GM19438 (cell line): ENCODE results near the gene POLR2F.

Source experiments
- ATAC-seq: cut with Tn5 transposase; IDR thresholded peaks from one replicate; pipeline ENCODE4 v1.9.1; 2021; ENCODE audit warnings: low read depth; ENCODE audit not compliant: unreplicated experiment

Gene POLR2F

GRCh38 chr22:37953437-37954179 is at the start of gene POLR2F, which contains the start of gene C22orf23:
Gene POLR2F (plus strand): TSS chr22:37953699. CDS start chr22:37953788, 89 bp downstream.
Gene C22orf23 (minus strand): TSS chr22:37953601. CDS start chr22:37953149, 452 bp downstream.
- ATAC-seq: peak; percentile 83

GRCh38 chr22:37904572-37905533 is 48.6 kb upstream of the POLR2F start:
- no peak for ATAC-seq

- peak; percentile 67 for ATAC-seq
Measured at GRCh38 chr22:37905534-37906363, 47.8 kb upstream of the POLR2F start, which contains the start of gene MICALL1. Gene MICALL1 (plus strand): TSS chr22:37906297. CDS start chr22:37906423, 126 bp downstream.

- peak; percentile 40 for ATAC-seq
Measured at GRCh38 chr22:37906364-37907008, 47.0 kb upstream of the POLR2F start.

- ATAC-seq: no peak
Measured at GRCh38 chr22:37907036-37907954, 46.2 kb upstream of the POLR2F start.

GRCh38 chr22:37909766-37910165 is 43.7 kb upstream of the POLR2F start:
- no peak for ATAC-seq

- ATAC-seq: no peak
Measured at GRCh38 chr22:37910890-37911672, 42.4 kb upstream of the POLR2F start.

- ATAC-seq: no peak
Measured at GRCh38 chr22:37911697-37912096, 41.8 kb upstream of the POLR2F start.

GRCh38 chr22:37912171-37912570 is 41.3 kb upstream of the POLR2F start:
- no peak for ATAC-seq

GRCh38 chr22:37913233-37913721 is 40.2 kb upstream of the POLR2F start:
- no peak for ATAC-seq

- no peak for ATAC-seq
Measured at GRCh38 chr22:37916311-37916710, 37.2 kb upstream of the POLR2F start.

GRCh38 chr22:37917874-37918548 is 35.5 kb upstream of the POLR2F start:
- ATAC-seq: no peak

- ATAC-seq: no peak
Measured at GRCh38 chr22:37918580-37919270, 34.8 kb upstream of the POLR2F start.

GRCh38 chr22:37920126-37920525 is 33.4 kb upstream of the POLR2F start:
- ATAC-seq: no peak

GRCh38 chr22:37922191-37922590 is 31.3 kb upstream of the POLR2F start:
- no peak for ATAC-seq

GRCh38 chr22:37923927-37924326 is 29.6 kb upstream of the POLR2F start:
- no peak for ATAC-seq
